ENCODE measurements around the gene SLC2A9.
"Not testable (repeated sequence)": the region's sequence is repeated elsewhere in the genome, so short reads cannot be mapped to it uniquely, and the experiment has no call there.

DNA sequence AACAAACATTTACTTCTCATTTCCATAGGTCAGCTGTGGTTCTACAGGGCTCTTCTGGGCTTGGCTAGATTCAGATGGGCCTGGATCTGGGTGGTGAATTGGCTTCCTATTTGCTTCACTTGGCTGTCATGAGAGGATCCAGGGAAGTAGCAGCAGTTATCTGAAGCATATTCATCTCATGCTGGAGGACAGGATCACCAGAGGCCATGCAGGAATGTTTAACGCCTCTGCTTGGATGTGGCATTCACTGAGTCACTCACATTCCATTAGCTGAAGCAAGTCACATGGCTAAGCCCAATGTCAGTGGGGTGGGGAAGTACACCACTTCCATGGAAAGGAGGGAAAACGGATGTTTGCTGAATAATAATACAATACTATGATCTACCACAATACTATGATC, 224.7 kb downstream of the SLC2A9 start:
- not testable (repeated sequence) for TF ChIP-seq CEBPB (IDR thresholded peaks at IDR 0.05; ENCODE audit: low read depth, low read length); MAZ (IDR thresholded peaks at IDR 0.05; ENCODE audit: borderline replicate concordance, low read depth, low read length)
- TF ChIP-seq, protein P1, sequence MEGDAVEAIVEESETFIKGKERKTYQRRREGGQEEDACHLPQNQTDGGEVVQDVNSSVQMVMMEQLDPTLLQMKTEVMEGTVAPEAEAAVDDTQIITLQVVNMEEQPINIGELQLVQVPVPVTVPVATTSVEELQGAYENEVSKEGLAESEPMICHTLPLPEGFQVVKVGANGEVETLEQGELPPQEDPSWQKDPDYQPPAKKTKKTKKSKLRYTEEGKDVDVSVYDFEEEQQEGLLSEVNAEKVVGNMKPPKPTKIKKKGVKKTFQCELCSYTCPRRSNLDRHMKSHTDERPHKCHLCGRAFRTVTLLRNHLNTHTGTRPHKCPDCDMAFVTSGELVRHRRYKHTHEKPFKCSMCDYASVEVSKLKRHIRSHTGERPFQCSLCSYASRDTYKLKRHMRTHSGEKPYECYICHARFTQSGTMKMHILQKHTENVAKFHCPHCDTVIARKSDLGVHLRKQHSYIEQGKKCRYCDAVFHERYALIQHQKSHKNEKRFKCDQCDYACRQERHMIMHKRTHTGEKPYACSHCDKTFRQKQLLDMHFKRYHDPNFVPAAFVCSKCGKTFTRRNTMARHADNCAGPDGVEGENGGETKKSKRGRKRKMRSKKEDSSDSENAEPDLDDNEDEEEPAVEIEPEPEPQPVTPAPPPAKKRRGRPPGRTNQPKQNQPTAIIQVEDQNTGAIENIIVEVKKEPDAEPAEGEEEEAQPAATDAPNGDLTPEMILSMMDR (conservative IDR thresholded peaks at IDR 0.05; ENCODE audit: low read depth, low read length), result not testable (repeated sequence)
